ENCODE data around the gene SLC25A41. TPM values are rescaled to one million over a fixed set of nuclear protein-coding genes. Genes with fewer than 3 reads are reported as not detected.

The SLC25A41 gene
- total and polyA plus RNA-seq, 2 experiments from 2014 or later, result not detected

DNA sequence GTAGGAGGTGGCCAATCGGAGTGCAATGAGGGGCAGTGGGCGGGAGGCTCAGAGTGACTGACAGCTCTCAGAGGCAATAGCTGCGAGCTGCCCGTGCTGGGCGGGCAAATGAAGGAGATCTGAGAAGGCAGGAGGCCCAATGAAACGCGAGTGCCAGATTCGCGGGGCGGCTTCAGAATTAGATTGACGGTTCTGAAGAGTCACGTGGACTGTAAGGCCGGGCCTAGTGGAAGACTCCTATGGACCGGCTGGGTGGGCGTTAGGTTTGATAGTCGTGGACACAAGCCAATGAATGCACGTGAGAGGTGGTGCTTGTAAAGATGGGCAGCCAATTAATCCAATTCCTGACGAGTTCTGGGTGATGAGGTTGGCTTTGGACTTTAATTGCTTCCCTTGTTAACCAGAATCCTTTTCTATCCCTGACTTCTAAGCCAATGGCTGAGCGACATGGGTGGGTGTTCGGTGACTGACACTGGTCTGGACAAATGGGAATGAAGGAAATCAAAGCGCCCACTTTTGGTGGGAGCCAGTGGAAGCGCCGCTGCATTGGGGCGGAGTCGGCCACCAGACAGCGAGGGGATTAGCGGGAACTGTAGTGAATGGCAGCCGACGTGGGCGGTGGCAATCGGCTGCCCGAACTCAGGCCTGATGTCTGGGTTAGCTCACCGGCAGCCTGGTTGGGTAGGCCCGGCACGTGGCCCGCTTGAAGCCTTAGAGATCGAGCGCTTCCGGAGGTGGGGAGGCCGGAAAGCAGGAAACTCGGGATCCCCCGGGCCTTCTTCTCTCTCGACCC, 8.4 kb downstream of the SLC25A41 start:
- H2AFZ ChIP-seq, result peak overlapping the region; percentile 88
- peaks cover 40% of the 10 kb centered on the region for H3K79me2 ChIP-seq (ENCODE audit: insufficient read depth)
- peaks cover 5% of the 10 kb centered on the region; the same call in 1 of the 2 replicates for H3K36me3 ChIP-seq (ENCODE audit: low read depth)
- H3K4me3 ChIP-seq, result no peak overlapping the region
- H3K9ac ChIP-seq, result peak overlapping the region; percentile 36
- H3K9me2 ChIP-seq (ENCODE audit: insufficient read depth), result no peaks in the 10 kb centered on the region
- WGBS, 2 experiments (ENCODE audit: low coverage in 1 of 2, low lambda C conversion rate in 2 of 2, missing lambda C conversion rate in 2 of 2), result 5 to 6% methylated on average over 42 of the region's 43 CpGs
- H4K20me1 ChIP-seq (ENCODE audit: insufficient read depth), result peaks cover 11% of the 10 kb centered on the region
- no peak for TF ChIP-seq EZH2phosphoT487 (IDR thresholded peaks at IDR 0.05; ENCODE audit: insufficient read depth, low read depth)
- TF ChIP-seq EZH2 (IDR thresholded peaks at IDR 0.05; ENCODE audit: insufficient read depth, poor library complexity, severe bottlenecking), result no peak
- in situ Hi-C loops (cut with MboI), result no loop called here
- no peaks in the 10 kb centered on the region; the same call in 1 of the 2 replicates for H3F3A ChIP-seq (ENCODE audit: insufficient read depth)
- H3K9me3 ChIP-seq (ENCODE audit: low read depth), result no peaks in the 10 kb centered on the region
- peak; percentile 100 for DNase-seq
- H3K27me3 ChIP-seq (replicated peaks; ENCODE audit: insufficient read depth), result no peaks in the 10 kb centered on the region
- H3K4me1 ChIP-seq (ENCODE audit: insufficient read depth), result peaks cover 12% of the 10 kb centered on the region
- peak overlapping the region; percentile 10 for H3K4me2 ChIP-seq (ENCODE audit: unreplicated experiment)
- peak overlapping the region; percentile 63 for H3K27ac ChIP-seq

DNA sequence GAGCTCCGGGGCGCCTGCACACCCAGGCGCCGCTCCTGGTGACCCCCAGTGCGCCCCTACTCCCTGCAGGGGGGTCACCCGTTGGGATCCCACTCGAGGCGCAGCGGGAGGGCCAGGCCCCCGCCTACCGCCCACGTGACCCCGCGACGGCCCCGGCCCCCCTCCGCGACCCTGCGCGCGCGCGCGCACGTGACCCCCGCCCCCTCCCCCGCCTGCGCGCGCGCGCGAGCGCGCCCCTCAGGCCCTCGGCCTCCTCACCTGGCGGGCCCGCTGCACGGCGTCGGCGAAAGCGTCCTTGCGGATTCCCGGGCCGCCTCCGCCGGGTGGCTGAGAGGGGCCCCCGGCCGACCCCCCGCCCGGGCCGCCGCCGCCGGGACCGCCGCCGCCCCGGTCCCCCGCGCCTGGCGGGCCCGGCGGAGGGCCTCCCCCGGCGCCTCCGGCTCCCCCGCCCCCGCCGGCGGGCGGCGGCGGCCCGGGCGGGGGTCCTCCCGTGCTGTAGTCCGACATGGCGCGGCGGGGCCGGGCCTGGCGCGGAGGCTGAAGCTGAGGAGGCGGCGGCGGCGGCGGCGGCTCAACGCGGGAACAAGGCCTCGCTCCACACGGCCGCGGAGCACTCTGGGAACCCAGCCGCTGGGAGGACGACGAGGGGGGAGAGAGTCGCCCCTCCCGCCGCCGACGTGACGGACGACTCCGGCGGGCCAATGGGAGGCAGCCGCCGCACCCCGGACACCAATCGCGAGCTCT, 9.2 kb downstream of the SLC25A41 start, which contains the start of gene KHSRP:
TSS of gene KHSRP (minus strand) at position 617 of the 744 bp plus-strand sequence. CDS start at position 507, 110 bp downstream.
- H2AFZ ChIP-seq, result peak within 1 kb of the TSS; percentile 88
- in situ Hi-C loops (cut with MboI), result no loop called here
- H3K36me3 ChIP-seq (ENCODE audit: low read depth), result peaks cover 12% of the 10 kb centered on the region; the same call in 1 of the 2 replicates
- H3K4me1 ChIP-seq (ENCODE audit: insufficient read depth), result peaks cover 12% of the 10 kb centered on the region
- no peaks in the 10 kb centered on the region; the same call in 1 of the 2 replicates for H3F3A ChIP-seq (ENCODE audit: insufficient read depth)
- H3K9me3 ChIP-seq (ENCODE audit: low read depth), result no peaks in the 10 kb centered on the region
- peak within 1 kb of the TSS; percentile 100 for H3K4me3 ChIP-seq
- peak within 1 kb of the TSS; percentile 99 for H3K4me2 ChIP-seq (ENCODE audit: unreplicated experiment)
- H4K20me1 ChIP-seq (ENCODE audit: insufficient read depth), result peaks cover 11% of the 10 kb centered on the region
- peaks cover 48% of the 10 kb centered on the region for H3K79me2 ChIP-seq (ENCODE audit: insufficient read depth)
- peak; percentile 42 for DNase-seq
- no peaks in the 10 kb centered on the region for H3K9me2 ChIP-seq (ENCODE audit: insufficient read depth)
- TF ChIP-seq EZH2phosphoT487 (IDR thresholded peaks at IDR 0.05; ENCODE audit: insufficient read depth, low read depth) (no peak), EZH2 (IDR thresholded peaks at IDR 0.05; ENCODE audit: insufficient read depth, poor library complexity, severe bottlenecking) (no peak)
- H3K27ac ChIP-seq, result peak within 1 kb of the TSS; percentile 63
- H3K9ac ChIP-seq, result peak within 1 kb of the TSS; percentile 94
- H3K27me3 ChIP-seq (replicated peaks; ENCODE audit: insufficient read depth), result no peaks in the 10 kb centered on the region
- 1 to 2% methylated on average over 27 to 57 of the region's 114 CpGs for WGBS, 2 experiments (ENCODE audit: low coverage in 1 of 2, low lambda C conversion rate in 2 of 2, missing lambda C conversion rate in 2 of 2)

DNA sequence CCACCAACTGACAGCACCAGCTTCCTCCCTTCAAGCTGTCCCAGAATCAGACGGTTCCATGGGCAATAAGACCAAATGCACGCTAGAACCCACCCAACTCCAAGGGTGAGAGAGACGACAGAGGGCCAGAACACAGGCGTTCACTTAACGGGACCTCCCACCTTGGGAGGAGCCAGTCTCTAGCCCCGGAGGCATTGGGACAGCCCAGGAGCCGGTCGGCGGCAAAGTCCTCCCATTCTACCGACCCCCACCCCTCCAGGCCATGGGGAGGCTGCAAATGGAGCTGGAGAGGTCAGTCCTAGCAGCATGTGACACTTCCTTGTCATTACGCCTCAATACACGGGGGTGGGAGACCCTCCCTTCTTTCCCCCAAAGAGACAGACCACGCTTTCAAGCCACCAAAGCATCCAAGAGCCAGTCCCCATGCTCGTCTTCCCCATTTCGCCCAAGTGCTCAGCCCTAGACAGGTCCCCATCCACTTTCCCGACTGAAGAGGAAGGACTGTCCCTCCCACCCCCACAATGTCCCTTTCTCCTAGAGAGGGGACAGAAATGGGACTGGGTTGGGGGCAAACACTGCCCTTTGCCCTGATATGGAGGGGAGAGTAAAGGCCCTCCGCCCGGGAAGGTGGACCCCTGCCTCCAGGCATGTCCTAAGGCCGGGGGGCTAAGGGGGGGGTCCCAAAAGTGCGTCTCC, 9.9 kb downstream of the SLC25A41 start:
- peak; percentile 81 for DNase-seq
- no peaks in the 10 kb centered on the region; the same call in 1 of the 2 replicates for H3F3A ChIP-seq (ENCODE audit: insufficient read depth)
- TF ChIP-seq EZH2 (IDR thresholded peaks at IDR 0.05; ENCODE audit: insufficient read depth, poor library complexity, severe bottlenecking) (no peak), EZH2phosphoT487 (IDR thresholded peaks at IDR 0.05; ENCODE audit: insufficient read depth, low read depth) (no peak)
- peak overlapping the region; percentile 52 for H3K27ac ChIP-seq
- H3K9ac ChIP-seq, result peak overlapping the region; percentile 94
- H3K79me2 ChIP-seq (ENCODE audit: insufficient read depth), result peaks cover 55% of the 10 kb centered on the region
- in situ Hi-C loops (cut with MboI), result no loop called here
- 1% methylated on average over 15 to 20 of the region's 20 CpGs for WGBS, 2 experiments (ENCODE audit: low coverage in 1 of 2, low lambda C conversion rate in 2 of 2, missing lambda C conversion rate in 2 of 2)
- peaks cover 12% of the 10 kb centered on the region; the same call in 1 of the 2 replicates for H3K36me3 ChIP-seq (ENCODE audit: low read depth)
- H3K9me2 ChIP-seq (ENCODE audit: insufficient read depth), result no peaks in the 10 kb centered on the region
- no peak overlapping the region for H2AFZ ChIP-seq
- H3K27me3 ChIP-seq (replicated peaks; ENCODE audit: insufficient read depth), result no peaks in the 10 kb centered on the region
- H3K4me3 ChIP-seq, result peak overlapping the region; percentile 100
- no peaks in the 10 kb centered on the region for H3K9me3 ChIP-seq (ENCODE audit: low read depth)
- peak overlapping the region; percentile 99 for H3K4me2 ChIP-seq (ENCODE audit: unreplicated experiment)
- peaks cover 12% of the 10 kb centered on the region for H3K4me1 ChIP-seq (ENCODE audit: insufficient read depth)
- H4K20me1 ChIP-seq (ENCODE audit: insufficient read depth), result peaks cover 11% of the 10 kb centered on the region
